NCI-H1417 (cell line): Measurements from ENCODE around the gene LAMA4.

Source experiments
- DNase-seq, 3 experiments: peaks; one replicate each; lab custom pipeline; 2025; lab: John Stamatoyannopoulos, UW

LAMA4 gene

DNA sequence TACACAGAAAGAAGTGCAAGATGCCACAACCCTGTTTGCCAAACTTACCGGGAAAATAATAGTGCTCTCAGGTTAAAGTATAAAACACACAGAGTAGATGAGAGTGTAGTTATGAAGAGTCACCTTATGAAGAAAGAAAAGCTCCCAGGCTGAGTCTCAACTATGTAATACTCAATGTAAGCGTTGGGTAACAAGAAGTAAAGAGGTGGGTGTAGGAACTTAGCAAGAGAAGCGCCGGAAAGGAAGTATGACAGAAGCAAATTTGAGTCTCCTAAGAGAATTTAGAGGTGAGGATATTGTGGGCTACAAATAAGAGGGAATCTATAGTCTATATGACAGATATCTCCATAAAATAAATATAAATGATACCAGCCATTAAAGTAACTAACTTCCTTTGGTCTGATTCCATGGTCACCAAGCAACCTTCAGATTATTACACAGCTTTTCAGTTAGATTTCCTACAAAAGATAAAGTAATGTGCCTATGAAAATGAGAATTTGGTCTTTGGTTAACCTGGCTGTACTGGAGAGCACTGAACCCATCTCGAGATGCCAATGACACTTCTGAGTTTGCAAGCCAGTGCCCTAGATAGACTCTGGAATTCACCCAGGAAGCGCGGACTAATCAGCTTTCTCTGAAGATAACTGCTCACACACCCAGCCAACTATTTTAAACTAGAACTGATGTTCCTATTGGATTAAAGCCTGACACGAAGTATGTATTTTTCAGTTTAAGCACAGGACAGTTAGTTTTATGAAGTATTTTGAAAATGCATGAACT, 168.9 kb downstream of the LAMA4 start:
- no peak for DNase-seq

DNA sequence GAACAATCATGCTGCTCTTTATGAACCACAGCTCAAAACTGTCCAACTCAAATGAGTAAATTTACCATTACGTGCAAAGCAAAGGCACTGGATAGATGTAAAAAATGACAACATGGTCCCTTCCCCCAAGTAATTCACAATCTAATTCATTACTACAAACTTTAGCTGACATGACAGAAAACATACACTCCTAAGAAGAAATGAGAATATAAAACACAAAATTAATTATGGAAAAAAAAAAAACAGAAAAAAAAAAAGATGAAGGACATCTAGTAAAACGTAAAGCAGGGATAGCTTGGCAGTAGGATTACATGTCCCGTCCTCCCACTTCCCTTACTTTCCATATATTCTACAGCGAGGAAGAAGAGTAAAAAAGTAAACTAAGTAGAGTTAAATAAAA, 172.8 kb downstream of the LAMA4 start:
- no peak for DNase-seq

DNA sequence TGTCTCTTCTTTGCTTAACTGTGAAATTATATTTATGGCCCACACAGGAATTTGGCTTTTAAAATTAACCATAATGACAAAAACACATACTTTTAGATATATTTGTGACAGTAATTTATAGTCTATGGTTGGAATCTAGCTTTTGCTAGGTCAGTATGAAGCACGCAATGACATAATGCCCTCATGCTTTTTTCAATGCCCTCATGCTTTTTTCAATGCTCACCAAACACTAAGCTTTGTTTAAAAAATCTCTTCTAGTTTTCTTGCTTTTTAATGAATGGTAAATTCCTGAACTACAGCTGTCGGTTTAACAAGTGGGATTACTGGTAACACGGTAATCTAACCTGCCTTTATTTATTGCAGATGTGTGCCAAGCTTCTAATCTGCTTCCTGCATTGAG, 187.8 kb downstream of the LAMA4 start:
- DNase-seq, result no peak

DNA sequence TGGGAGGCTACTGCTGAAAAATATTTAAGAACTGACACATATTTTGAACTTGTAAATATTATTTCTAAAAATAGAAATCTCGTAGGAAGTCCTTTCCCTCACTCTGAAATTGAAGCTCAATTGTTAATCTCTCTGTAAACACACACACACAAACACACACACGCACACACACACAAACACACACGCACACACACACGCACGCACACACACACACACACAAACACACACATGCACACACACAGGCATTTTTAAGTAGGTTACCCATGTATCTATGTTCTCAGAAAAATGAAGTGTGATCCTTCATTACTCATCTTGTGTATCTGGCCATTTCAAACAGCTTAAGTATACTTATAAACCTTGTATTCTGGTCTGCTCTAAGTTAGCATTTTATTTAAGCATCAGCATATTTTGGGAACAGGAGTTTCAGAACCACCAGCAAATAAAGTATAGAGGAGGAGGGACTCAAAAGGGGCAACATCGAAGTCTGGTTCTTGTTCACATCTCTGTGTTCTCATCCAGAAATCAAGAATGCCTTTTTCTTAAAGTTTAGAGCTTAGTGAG, 188.9 kb downstream of the LAMA4 start:
- no peak for DNase-seq

DNA sequence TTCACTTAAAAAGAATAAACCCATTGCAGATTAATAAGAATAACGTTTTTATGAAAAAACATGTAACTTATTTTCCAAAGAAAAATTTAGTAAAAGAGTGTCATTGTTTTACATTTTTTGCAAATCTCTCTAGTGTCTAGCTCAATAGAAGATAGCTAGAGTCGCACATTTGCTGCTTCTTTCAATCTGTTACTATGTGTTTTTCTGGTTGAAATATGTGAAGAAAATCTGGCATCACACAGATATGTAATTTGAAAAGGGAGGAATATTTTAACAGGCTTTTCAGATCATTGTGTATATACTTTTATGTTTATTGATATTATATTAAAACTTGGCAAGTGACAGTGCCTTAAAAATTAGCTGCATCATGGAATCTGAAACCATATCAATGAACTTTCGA, 191.4 kb downstream of the LAMA4 start:
- no peak for DNase-seq

DNA sequence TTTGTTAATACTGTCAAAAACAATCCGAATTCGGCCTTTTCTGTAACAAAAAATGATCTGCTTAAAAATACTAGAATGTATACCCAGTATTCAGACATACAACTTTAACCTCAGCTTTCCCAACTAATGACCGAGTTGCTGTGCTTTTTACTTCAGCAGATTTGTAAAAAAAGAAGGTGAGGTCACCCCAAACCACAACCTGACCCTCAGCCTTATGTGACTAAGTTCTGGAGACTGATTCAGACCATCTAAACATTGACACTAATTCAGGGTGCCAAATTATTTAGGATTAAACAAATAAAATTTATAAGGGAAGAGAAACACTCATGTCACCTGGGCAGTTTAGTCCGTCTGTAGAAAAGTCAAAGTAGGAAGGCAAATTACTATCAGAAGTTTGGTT, 192.8 kb downstream of the LAMA4 start:
- DNase-seq, result no peak
